Fibroblast of the conjunctiva (primary cell): Measurements from ENCODE around the gene AMER1.

Experiments used
- DNase-seq: peaks from one replicate; pipeline ENCODE4 v3.0.0-alpha.2; 2010; ENCODE audit warnings: low read depth

Gene AMER1

DNA sequence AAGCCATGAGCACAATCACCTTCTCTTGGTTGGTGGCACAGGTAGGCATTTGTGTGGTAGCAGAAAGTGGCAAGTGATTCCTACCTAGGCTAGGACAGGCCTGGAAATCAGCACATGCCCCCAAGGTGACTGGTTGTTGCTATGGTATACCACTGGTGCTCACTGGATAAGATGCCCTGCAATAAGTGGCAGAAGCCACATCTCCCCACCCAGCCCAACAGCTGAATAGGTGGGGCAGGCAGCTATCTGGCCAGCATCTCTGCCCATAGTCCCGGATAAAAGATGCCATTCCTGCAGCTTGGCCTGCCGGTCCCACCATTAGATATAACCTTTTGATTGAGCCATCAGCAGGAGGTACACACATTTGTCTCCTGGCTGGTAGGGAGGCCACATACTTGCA lies 21.1 kb downstream of the AMER1 start:
- no peak for DNase-seq

DNA sequence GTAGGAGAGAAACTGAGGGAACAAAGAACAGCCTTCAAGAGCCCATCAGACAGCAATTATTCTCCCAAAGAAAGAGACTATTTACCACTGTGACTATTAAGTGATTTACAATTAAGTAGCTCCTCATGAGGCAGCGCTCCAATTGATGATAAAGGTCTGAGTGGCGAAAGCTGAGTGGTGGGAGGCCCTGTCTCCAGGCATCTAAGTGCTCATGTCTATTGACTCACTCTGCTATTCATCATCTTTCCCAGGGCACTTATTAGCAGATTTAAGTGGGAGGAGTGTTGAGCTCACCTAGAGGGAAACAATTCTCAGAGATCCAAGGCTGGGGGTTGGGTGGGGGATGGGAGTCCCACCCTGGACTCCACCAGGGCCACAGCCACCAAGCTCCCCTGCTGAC lies 23.3 kb downstream of the AMER1 start:
- no peak for DNase-seq

DNA sequence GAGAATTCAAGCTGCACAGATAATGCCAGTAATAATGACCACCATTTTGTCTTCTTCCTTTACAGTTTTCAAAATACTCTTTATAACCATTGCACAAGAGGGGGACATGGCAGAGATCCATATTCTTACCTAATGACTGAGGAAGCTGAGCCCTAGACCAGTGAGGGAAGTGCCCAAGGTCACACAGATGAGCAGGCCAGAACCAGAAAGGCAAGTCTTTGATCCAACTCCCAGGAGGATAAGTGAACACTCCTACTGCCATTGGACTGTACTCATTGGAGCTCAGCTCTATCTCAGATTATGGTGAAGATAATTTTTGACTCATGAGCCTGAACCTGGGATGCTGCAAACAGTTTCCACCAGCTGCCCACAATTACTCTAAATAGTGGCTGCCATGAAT lies 28.6 kb downstream of the AMER1 start:
- no peak for DNase-seq

DNA sequence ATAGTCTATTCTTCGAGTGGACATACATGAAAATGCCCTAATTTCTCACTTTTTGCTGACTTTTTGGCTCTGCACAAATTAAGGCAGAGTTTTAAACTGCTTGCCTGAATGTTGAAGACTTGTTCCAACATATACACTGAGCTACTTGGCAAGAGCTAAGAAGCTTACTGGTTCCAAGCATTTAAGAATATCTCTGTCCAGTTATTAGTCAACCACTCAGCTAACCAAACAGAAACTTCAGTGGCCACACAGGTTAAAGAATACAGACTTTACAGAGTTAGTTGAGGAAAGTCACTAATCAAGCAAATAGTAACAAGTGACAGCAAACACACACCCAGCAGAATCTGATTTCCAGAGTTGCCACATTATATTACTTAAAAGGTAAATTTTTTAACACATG lies 35.5 kb downstream of the AMER1 start:
- DNase-seq, result no peak

DNA sequence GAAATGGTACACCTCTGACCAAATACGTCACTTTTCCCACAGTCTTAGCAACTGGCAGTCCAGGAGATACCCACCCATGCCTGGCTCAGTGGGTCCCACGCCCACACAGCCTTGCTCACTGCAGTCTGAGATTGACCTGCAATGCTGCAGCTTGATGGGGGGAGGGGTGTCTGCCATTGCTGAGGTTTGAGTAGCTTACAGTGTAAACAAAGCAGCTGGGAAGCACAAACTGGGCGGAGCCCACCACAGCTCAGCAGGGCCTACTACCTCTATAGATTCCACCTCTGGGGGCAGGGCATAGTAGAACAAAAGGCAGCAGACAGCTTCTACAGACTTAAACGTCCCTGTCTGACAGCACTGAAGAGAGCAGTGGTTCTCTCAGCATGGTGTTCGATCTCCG lies 52.7 kb downstream of the AMER1 start:
- no peak for DNase-seq

DNA sequence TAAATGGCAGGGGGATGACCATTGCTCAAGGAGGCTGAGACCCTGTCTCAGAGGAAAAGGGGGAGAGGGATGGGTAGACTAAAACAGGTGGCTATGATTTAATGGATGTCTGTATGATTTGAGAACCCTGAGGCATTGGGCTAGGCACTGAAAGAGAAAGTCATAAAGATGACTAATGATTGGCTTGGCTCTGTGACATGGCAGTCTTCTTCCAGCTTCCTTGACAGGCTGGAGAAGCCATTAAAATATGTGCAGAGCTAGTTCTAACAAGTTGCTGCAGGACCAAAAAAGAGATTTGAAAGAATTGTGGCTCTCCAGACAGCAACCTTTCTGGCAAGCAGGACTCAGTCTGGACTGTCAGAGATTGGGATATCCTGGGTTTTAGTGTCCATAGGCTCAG lies 53.6 kb downstream of the AMER1 start:
- DNase-seq, result no peak

DNA sequence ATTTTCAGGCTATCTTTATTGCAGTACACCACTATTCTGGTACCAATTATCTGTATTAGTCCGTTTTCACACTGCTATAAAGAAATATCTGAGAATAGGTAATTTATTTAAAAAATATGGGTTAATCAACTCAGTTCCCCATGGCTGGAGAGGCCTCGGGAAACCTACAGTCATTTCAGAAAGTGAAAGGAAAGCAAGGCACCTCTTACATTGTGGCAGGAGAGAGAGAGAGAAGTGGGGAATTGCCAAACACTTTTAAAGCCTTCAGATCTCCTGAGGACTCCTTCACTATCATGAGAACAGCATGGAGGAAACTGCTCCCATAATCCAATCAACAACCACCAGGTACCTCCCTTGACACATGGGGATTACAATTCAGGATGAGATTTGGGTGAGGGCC lies 54.7 kb downstream of the AMER1 start:
- DNase-seq, result no peak
